ENCODE data around the gene CNOT8. TPM values are rescaled to one million over a fixed set of nuclear protein-coding genes. Genes with fewer than 3 reads are reported as not detected.

Gene CNOT8
- polyA plus RNA-seq, 1 donor from 2014 or later = 146 TPM

DNA sequence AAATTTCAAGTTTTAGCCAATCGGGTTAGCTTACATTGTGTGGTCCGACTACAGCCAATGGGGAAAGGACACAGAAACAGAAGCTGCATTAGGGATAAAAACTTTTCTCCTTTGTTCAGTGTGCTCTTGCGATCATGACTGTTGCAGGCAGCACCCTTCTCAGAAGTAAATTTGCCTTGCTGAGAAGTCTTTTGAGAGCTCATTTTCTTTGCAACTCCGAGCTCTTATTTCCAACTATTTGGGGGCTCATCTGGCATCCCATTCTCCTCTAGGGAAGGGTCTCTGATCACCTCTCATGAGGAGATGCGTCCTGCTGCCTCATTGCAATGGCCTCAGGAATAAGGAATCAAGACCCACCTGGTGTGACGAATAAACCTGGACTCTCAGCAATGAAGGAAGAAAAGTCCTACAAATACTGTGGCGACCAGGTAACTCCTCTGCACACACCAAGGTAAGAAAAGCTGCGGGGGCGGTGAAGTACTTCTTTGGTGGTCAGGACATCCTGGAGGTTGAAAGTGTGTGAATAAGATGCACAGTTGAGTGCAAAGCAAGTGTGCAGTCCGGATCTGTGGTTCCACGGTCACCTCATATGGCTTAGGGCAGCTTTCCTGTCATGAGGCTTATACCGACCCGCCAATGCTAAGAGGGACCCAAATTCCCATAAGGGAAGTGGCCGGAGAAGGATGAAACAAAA, 20.4 kb downstream of the CNOT8 start:
- no peaks in the 10 kb centered on the region for H3K27me3 ChIP-seq (ENCODE audit: insufficient read depth, low read depth, low read length)
- H3K79me2 ChIP-seq (replicated peaks; ENCODE audit: insufficient read depth, low read length) = no peaks in the 10 kb centered on the region
- no peaks in the 10 kb centered on the region for H3K9me2 ChIP-seq (ENCODE audit: insufficient read depth, low read length)
- H3K27ac ChIP-seq (ENCODE audit: low read length) = no peak overlapping the region
- H4K20me1 ChIP-seq (ENCODE audit: insufficient read depth) = no peaks in the 10 kb centered on the region
- no peak overlapping the region for H3K9ac ChIP-seq (ENCODE audit: low read length)
- H3K36me3 ChIP-seq (ENCODE audit: insufficient read depth, low read length) = peaks cover 16% of the 10 kb centered on the region
- no peak overlapping the region for H3K4me2 ChIP-seq (ENCODE audit: low read length)
- TF ChIP-seq TAF1 (IDR thresholded peaks at IDR 0.05; ENCODE audit: low read depth) (no peak), EZH2 (IDR thresholded peaks at IDR 0.05; ENCODE audit: borderline replicate concordance, insufficient read depth, low read length, poor library complexity, severe bottlenecking) (no peak), MXI1 (conservative IDR thresholded peaks at IDR 0.05; ENCODE audit: poor library complexity, severe bottlenecking) (no peak), EP300 (conservative IDR thresholded peaks at IDR 0.05; ENCODE audit: poor library complexity, severe bottlenecking) (no peak), RAD21 (conservative IDR thresholded peaks at IDR 0.05) (no peak), SMC3 (conservative IDR thresholded peaks at IDR 0.05; ENCODE audit: poor library complexity) (no peak), POLR2AphosphoS5 (IDR thresholded peaks at IDR 0.05) (no peak)
- TF ChIP-seq, protein P1, sequence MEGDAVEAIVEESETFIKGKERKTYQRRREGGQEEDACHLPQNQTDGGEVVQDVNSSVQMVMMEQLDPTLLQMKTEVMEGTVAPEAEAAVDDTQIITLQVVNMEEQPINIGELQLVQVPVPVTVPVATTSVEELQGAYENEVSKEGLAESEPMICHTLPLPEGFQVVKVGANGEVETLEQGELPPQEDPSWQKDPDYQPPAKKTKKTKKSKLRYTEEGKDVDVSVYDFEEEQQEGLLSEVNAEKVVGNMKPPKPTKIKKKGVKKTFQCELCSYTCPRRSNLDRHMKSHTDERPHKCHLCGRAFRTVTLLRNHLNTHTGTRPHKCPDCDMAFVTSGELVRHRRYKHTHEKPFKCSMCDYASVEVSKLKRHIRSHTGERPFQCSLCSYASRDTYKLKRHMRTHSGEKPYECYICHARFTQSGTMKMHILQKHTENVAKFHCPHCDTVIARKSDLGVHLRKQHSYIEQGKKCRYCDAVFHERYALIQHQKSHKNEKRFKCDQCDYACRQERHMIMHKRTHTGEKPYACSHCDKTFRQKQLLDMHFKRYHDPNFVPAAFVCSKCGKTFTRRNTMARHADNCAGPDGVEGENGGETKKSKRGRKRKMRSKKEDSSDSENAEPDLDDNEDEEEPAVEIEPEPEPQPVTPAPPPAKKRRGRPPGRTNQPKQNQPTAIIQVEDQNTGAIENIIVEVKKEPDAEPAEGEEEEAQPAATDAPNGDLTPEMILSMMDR (IDR thresholded peaks at IDR 0.05; ENCODE audit: poor library complexity, severe bottlenecking) = no peak
- TF ChIP-seq, protein P2, sequence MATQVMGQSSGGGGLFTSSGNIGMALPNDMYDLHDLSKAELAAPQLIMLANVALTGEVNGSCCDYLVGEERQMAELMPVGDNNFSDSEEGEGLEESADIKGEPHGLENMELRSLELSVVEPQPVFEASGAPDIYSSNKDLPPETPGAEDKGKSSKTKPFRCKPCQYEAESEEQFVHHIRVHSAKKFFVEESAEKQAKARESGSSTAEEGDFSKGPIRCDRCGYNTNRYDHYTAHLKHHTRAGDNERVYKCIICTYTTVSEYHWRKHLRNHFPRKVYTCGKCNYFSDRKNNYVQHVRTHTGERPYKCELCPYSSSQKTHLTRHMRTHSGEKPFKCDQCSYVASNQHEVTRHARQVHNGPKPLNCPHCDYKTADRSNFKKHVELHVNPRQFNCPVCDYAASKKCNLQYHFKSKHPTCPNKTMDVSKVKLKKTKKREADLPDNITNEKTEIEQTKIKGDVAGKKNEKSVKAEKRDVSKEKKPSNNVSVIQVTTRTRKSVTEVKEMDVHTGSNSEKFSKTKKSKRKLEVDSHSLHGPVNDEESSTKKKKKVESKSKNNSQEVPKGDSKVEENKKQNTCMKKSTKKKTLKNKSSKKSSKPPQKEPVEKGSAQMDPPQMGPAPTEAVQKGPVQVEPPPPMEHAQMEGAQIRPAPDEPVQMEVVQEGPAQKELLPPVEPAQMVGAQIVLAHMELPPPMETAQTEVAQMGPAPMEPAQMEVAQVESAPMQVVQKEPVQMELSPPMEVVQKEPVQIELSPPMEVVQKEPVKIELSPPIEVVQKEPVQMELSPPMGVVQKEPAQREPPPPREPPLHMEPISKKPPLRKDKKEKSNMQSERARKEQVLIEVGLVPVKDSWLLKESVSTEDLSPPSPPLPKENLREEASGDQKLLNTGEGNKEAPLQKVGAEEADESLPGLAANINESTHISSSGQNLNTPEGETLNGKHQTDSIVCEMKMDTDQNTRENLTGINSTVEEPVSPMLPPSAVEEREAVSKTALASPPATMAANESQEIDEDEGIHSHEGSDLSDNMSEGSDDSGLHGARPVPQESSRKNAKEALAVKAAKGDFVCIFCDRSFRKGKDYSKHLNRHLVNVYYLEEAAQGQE (IDR thresholded peaks at IDR 0.05; ENCODE audit: borderline replicate concordance) = no peak
- no peak overlapping the region for H2AFZ ChIP-seq (ENCODE audit: low read depth, low read length)
- H3K4me3 ChIP-seq (ENCODE audit: low read length) = no peak overlapping the region
- no peaks in the 10 kb centered on the region for H3F3A ChIP-seq (ENCODE audit: insufficient read depth, low read length, poor library complexity, severe bottlenecking)
- no peaks in the 10 kb centered on the region for H3K9me3 ChIP-seq (ENCODE audit: low read length)

DNA sequence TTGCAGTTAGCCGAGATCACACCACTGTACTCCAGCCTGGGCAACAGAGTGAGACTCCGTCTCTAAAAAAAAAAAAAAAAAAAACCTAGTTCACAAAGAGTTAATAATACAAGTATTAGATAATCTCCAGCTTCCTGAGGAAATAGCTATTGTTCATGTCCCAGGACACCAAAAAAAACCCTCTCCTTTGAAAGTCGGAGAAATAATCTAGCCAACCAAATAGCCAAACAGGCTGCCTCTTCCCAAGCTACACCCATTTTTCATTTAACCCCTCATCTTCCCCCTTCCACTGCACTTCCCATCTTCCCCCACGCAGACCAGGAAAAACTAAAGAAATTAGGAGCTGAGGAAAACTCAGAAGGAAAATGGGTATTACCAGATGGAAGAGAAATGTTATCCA, 23.6 kb downstream of the CNOT8 start:
- Histone ChIP-seq H2AFZ (ENCODE audit: low read depth, low read length) (no peak overlapping the region), H3K9me2 (ENCODE audit: insufficient read depth, low read length) (no peaks in the 10 kb centered on the region), H3F3A (ENCODE audit: insufficient read depth, low read length, poor library complexity, severe bottlenecking) (no peaks in the 10 kb centered on the region), H3K27me3 (ENCODE audit: insufficient read depth, low read depth, low read length) (no peaks in the 10 kb centered on the region), H3K9me3 (ENCODE audit: low read length) (no peaks in the 10 kb centered on the region), H3K9ac (ENCODE audit: low read length) (no peak overlapping the region), H3K27ac (ENCODE audit: low read length) (no peak overlapping the region), H3K36me3 (ENCODE audit: insufficient read depth, low read length) (peaks cover 4% of the 10 kb centered on the region), H3K4me3 (ENCODE audit: low read length) (no peak overlapping the region), H3K79me2 (replicated peaks; ENCODE audit: insufficient read depth, low read length) (no peaks in the 10 kb centered on the region), H4K20me1 (ENCODE audit: insufficient read depth) (no peaks in the 10 kb centered on the region), H3K4me2 (ENCODE audit: low read length) (no peak overlapping the region)
- TF ChIP-seq RAD21 (conservative IDR thresholded peaks at IDR 0.05) (no peak), SMC3 (conservative IDR thresholded peaks at IDR 0.05; ENCODE audit: poor library complexity) (no peak)
- TF ChIP-seq, protein P2 (IDR thresholded peaks at IDR 0.05; ENCODE audit: borderline replicate concordance) = no peak
